ENCODE measurements around the gene EFL1. TPM values are rescaled to one million over a fixed set of nuclear protein-coding genes. Genes with fewer than 3 reads are reported as not detected.
A peak's percentile ranks its signal among the peaks of the same experiment; 100 is the strongest.

EFL1 gene
- total and polyA plus RNA-seq, 9 of the 15 experiments (the other 6 are each of a cell fraction or from before 2014, with no cell fraction given), result 4.8 to 32.5 (median 16.9) TPM

- TF ChIP-seq NCOR1 (IDR thresholded peaks at IDR 0.05) (no peak), RNF219 (CRISPR knock-in tag; IDR thresholded peaks at IDR 0.05) (no peak), CHD1 (IDR thresholded peaks at IDR 0.05; ENCODE audit: low read length) (no peak), CHD7 (IDR thresholded peaks at IDR 0.05; ENCODE audit: low read depth, low read length) (no peak), TAF9B (IDR thresholded peaks at IDR 0.05; ENCODE audit: partially characterized antibody) (no peak), ZBTB17 (CRISPR knock-in tag; IDR thresholded peaks at IDR 0.05) (0 out of 2 replicates have a peak, but pooled peaks have one; percentile 11), ZNF311 (CRISPR knock-in tag; IDR thresholded peaks at IDR 0.05) (no peak), ZNF133 (CRISPR knock-in tag; IDR thresholded peaks at IDR 0.05) (no peak), NFATC3 (IDR thresholded peaks at IDR 0.05) (no peak), EGR1 (conservative IDR thresholded peaks at IDR 0.05) (peak; percentile 79), MBD2 (IDR thresholded peaks at IDR 0.05; ENCODE audit: borderline replicate concordance, low read depth) (no peak), TEAD1 (CRISPR knock-in tag; IDR thresholded peaks at IDR 0.05) (no peak), MCM7 (IDR thresholded peaks at IDR 0.05) (no peak), ZBTB34 (CRISPR knock-in tag; IDR thresholded peaks at IDR 0.05) (no peak), RBM34 (IDR thresholded peaks at IDR 0.05; ENCODE audit: borderline replicate concordance, insufficient read depth, low read length) (0 out of 2 replicates have a peak, but pooled peaks have one; percentile 45)
These were observed at the start of gene EFL1, which contains the start of gene SAXO2 (continued) for GRCh38 chr15:82262422-82263026.

Data from K562 (cell line).